Measurements from ENCODE around the gene TTLL8. TPM values are rescaled to one million over a fixed set of nuclear protein-coding genes. Genes with fewer than 3 reads are reported as not detected.

The TTLL8 gene
- total and polyA plus RNA-seq, 4 donors, result not detected

GRCh38 chr22:50027639-50028537 is 30.2 kb downstream of the TTLL8 start:
- no peak for DNase-seq (ENCODE audit: low spot score)
- no peaks in the 10 kb centered on the region for H3K27me3 ChIP-seq (ENCODE audit: control insufficient read depth in 4 of 4, insufficient read depth in 4 of 4, low read length in 3 of 4)
- no peaks in the 10 kb centered on the region for H3K36me3 ChIP-seq (ENCODE audit: control insufficient read depth in 4 of 4, insufficient read depth in 3 of 4, low read depth in 1 of 4, low read length in 3 of 4)
- WGBS, result 73% methylated on average over 42 of the region's 42 CpGs
- H3K9me3 ChIP-seq (ENCODE audit: control insufficient read depth in 4 of 4, low read length in 3 of 4), result no peaks in the 10 kb centered on the region
- H3K9ac ChIP-seq (ENCODE audit: low read depth in 1 of 2, low read length in 2 of 2), result no peak overlapping the region
- H3K4me3 ChIP-seq (ENCODE audit: low read depth in 1 of 3, low read length in 3 of 3), result no peak overlapping the region
- TF ChIP-seq SP1 (IDR thresholded peaks at IDR 0.05) (no peak), FOXA2 (IDR thresholded peaks at IDR 0.05) (no peak), FOXA1 (IDR thresholded peaks at IDR 0.05) (no peak), TAF1 (conservative IDR thresholded peaks at IDR 0.05) (no peak), ZBTB33 (IDR thresholded peaks at IDR 0.05) (no peak), RAD21 (IDR thresholded peaks at IDR 0.05) (no peak), GABPA (IDR thresholded peaks at IDR 0.05 in 1 of 2, conservative IDR thresholded peaks at IDR 0.05 in 1 of 2) (no peak), REST (IDR thresholded peaks at IDR 0.05) (no peak), HNF4A (conservative IDR thresholded peaks at IDR 0.05) (no peak), NR2F2 (IDR thresholded peaks at IDR 0.05) (no peak), CTCF (IDR thresholded peaks at IDR 0.05; ENCODE audit: low read depth, low read length, missing input control) (no peak), HNF4G (IDR thresholded peaks at IDR 0.05) (no peak), RXRA (IDR thresholded peaks at IDR 0.05) (no peak)
- no peak overlapping the region for H3K27ac ChIP-seq (ENCODE audit: low read depth in 1 of 2, low read length in 2 of 2)
- peaks cover 0 to 7% (median 0%) of the 10 kb centered on the region in 4 donors for H3K4me1 ChIP-seq (ENCODE audit: control insufficient read depth in 4 of 4, insufficient read depth in 4 of 4, low read length in 3 of 4)

- Histone ChIP-seq H3K4me3 (ENCODE audit: low read depth in 1 of 3, low read length in 3 of 3) (no peak overlapping the region), H3K27ac (ENCODE audit: low read depth in 1 of 2, low read length in 2 of 2) (no peak overlapping the region), H3K9me3 (ENCODE audit: control insufficient read depth in 4 of 4, low read length in 3 of 4) (no peaks in the 10 kb centered on the region), H3K36me3 (ENCODE audit: control insufficient read depth in 4 of 4, insufficient read depth in 3 of 4, low read depth in 1 of 4, low read length in 3 of 4) (no peaks in the 10 kb centered on the region), H3K4me1 (ENCODE audit: control insufficient read depth in 4 of 4, insufficient read depth in 4 of 4, low read length in 3 of 4) (peaks cover 0 to 7% (median 0%) of the 10 kb centered on the region in 4 donors), H3K9ac (ENCODE audit: low read depth in 1 of 2, low read length in 2 of 2) (no peak overlapping the region), H3K27me3 (ENCODE audit: control insufficient read depth in 4 of 4, insufficient read depth in 4 of 4, low read length in 3 of 4) (no peaks in the 10 kb centered on the region)
- WGBS, result 78% methylated on average over 13 of the region's 13 CpGs
- no peak for DNase-seq (ENCODE audit: low spot score)
- TF ChIP-seq RXRA (IDR thresholded peaks at IDR 0.05) (no peak), RAD21 (IDR thresholded peaks at IDR 0.05) (no peak), TAF1 (conservative IDR thresholded peaks at IDR 0.05) (no peak), MAX (IDR thresholded peaks at IDR 0.05) (no peak), FOXA2 (IDR thresholded peaks at IDR 0.05) (no peak), FOXA1 (IDR thresholded peaks at IDR 0.05) (no peak), CTCF (IDR thresholded peaks at IDR 0.05; ENCODE audit: low read depth, low read length, missing input control) (no peak), ATF3 (IDR thresholded peaks at IDR 0.05) (no peak), SP1 (IDR thresholded peaks at IDR 0.05) (no peak), EGR1 (IDR thresholded peaks at IDR 0.05; ENCODE audit: low read depth in 2 of 2) (no peak), HNF4A (conservative IDR thresholded peaks at IDR 0.05) (no peak)
Measured at GRCh38 chr22:50025993-50026392, 32.1 kb downstream of the TTLL8 start.
